Stromal cell of bone marrow (primary cell): ENCODE measurements around the gene DHRS4.
"Not testable (repeated sequence)": the region's sequence is repeated elsewhere in the genome, so short reads cannot be mapped to it uniquely, and the experiment has no call there.

Source experiments
- DNase-seq: peaks from one replicate; pipeline ENCODE4 v3.0.0-alpha.2; 2012; ENCODE audit warnings: low read depth

Gene DHRS4

DNA sequence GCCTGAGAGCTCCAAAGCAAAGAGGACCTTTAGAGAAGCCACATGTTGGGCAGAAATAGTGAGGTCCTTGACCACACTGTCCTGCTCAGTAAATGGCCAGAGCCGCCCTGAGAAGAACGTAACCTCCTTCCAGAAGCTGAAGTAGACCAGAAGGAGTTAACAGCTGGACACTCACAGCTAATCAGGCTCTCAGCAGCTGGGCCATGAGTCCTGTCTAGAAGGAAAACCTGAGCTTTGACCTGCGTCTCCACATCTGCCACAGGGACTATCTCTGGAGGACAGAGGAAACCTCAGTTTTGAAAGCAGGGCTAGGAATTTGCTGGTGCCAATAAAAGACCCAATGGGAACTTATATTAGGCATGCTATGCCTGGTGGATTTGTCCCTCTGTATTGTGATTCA, 12.3 kb upstream of the DHRS4 start:
- DNase-seq, result no peak

DNA sequence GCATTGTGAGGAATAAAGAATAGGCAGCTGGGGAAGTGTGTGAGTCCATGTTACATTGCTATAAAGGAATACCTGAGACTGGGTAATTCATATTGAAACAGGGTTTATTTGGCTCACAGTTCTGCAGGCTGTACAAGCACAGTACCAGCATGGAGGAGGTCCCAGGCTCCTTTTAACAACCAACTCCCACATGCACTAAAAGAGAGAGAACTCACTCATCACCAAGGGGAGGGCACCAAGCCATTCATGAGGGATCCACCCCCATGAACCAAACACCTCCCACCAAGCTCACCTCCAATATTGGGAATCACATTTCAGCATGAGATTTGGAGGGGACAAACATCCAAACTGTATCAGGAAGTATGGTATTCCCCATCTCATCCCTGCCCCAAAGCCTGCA, 11.9 kb upstream of the DHRS4 start:
- DNase-seq, result no peak

DNA sequence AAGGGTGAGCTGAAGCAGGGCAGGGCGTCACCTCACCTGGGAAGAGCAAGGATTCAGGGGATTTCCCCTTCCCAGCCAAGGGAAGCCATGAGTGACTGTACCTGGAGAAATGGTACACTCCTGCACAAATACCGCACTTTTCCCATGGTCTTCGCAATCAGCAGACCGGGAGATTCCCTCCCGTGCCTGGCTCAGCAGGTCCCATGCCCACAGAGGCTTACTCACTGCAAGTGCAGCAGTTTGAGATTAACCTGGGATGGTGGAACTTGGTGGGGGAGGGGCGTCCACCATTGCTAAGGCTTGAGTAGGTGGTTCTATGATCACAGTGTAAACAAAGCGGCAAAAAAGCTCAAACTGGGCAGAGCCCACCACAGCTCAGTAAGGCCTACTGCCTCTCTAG, 11.0 kb upstream of the DHRS4 start:
- DNase-seq, result no peak

DNA sequence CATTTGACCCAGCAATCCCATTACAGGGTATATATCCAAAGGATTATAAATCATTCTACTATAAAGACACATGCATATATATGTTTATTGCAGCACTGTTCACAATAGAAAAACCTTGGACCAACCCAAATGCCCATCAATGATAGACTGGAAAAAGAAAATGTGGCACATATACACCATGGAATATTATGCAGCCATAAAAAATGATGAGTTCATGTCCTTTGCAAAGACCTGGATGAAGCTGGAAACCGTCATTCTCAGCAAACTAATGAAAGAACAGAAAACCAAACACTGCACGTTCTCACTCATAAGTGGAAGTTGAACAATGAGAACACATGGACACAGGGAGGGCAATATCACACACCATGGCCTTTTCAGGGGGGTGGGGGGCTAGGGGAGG, 4.5 kb upstream of the DHRS4 start:
- DNase-seq, result not testable (repeated sequence)

DNA sequence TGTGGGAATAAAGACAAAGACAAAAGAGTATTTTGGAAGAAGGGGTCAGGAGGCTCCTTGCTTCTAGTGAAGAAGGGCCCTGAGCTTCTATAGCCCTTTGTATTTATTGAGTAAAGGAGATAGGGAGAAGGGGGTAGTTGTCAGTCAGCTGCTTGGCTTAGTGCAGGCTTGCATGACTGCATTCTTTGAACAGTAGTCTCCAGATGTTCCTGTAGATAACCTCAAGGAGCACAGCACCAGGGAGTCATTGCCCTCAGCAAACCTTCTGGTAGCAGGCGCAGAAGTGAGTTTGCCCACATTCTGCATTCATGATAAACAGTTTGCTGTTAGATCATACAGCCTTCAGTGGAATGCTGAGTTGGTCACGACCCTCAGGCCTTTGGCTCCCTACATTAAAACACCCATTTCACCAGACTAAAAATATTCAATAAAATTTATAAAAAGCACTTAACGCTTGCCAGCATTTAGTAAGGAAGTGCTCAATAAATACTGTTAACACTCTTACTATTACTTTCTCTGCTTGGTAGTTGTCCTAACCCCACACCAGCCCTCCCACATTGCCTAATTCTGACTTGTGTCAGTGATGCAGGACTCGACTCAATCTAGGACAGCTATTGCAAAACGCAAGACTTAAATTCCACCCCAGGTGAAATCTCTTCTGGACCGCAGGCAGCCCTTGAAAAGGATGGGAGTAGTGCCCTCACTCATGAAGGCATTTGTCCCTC, 3.0 kb upstream of the DHRS4 start:
- DNase-seq, result no peak

DNA sequence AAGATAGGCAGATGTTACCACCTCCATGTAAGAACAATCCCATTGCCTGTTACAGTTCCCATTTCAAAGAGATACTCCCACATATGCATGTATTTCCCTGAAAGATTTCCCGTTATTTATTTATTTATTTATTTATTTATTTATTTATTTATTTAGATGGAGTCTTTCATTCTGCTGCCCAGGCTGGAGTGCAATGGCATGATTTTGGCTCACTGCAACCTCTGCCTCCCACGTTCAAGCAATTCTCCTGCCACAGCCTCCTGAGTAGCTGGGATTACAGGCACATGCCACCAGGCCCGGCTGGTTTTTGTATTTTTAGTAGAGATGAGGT, 2.5 kb upstream of the DHRS4 start:
- not testable (repeated sequence) for DNase-seq

DNA sequence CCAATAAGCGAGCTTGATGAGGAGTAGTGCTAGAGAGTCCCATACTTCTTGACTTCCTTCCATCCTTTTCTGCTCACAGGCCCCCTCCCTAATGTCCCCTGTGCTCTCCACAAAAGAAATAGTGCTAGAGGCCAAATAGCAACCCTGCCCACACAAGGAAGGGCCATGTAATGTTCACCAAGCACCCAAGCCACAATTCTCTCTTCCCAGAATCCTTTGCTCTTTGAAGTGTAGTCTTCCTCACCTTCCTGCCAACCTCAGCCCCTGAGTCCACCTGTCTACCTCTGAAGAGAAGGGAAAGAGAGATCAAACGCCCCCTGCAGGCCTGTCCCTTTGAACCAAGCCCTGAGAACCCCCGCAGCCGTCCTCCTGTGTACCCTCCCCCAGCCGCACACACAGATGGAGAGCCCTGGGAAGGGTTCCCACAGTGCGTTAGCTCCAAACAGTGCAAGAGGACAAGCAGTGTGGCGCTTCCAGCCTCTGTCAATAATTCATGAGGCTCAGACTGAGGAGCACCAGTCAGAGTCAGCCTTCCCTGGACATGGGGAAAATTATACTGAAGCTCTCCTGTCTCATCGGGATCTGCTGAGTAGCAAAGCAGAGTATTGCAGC, 1.9 kb upstream of the DHRS4 start:
- DNase-seq, result no peak

DNA sequence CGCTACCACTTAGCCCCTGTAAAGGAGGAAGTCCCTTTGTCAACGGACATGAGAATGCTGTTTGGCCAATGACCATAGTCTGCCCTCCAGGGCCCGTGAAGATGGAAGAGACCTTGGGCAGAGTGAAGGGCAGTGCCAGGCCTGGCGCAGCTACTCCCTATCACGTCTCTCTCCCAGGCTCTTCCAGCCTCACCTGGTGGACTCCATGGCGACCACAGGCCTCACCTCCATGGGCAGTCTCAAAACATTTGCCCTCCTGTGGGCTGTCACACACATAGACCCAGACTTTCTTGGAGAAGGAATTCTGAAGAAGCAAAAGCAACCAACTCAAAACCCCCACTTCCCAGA, 480 bp upstream of the DHRS4 start:
- DNase-seq, result not testable (repeated sequence)

DNA sequence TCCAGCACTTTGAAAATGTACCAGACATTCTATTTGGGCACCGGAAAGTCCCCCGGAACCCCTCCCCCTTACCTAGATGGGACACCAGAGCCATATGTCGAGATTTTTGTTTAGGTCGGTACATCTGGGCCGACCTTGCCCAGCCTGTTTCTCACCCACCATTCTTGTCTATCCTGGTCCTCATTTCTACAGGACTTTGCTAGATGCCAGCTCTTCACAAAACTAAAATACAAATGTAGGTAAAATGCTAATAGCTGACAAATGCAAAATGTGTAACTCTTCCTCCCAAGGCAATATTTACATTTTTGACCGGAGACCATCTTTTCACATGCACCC, 677 bp downstream of the DHRS4 start:
- DNase-seq, result not testable (repeated sequence)

DNA sequence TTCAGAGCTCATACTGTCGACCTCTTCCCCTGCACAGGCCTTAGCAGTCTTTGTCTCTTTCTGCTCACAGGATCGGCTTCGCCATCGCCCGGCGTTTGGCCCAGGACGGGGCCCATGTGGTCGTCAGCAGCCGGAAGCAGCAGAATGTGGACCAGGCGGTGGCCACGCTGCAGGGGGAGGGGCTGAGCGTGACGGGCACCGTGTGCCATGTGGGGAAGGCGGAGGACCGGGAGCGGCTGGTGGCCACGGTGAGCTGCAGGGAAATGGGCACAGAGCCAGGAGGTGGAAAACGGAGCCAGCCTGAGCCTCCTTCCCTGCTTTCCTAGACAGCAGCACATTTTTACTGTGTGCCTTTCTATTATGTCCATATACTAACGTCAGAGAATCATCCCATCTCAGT, 1.4 kb downstream of the DHRS4 start:
- not testable (repeated sequence) for DNase-seq

DNA sequence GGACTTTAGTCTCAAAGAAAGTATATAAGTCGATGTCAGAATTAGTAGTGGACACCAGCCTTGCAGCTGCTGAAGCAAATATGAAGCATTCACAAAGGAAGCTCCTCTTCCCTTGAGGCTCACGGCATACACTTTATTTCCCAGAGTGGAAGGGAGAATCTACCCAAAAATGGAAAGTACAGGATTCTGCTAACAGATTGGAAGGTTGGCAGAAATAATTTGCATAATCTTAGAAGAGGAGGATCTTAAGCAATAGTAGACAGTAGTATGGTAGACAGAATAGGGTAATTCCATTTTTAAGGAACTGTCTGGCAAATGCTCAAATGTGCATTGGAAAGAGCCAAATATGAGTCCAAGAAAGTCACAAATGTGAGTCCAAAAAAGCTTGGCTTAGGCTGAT, 2.2 kb downstream of the DHRS4 start:
- not testable (repeated sequence) for DNase-seq

DNA sequence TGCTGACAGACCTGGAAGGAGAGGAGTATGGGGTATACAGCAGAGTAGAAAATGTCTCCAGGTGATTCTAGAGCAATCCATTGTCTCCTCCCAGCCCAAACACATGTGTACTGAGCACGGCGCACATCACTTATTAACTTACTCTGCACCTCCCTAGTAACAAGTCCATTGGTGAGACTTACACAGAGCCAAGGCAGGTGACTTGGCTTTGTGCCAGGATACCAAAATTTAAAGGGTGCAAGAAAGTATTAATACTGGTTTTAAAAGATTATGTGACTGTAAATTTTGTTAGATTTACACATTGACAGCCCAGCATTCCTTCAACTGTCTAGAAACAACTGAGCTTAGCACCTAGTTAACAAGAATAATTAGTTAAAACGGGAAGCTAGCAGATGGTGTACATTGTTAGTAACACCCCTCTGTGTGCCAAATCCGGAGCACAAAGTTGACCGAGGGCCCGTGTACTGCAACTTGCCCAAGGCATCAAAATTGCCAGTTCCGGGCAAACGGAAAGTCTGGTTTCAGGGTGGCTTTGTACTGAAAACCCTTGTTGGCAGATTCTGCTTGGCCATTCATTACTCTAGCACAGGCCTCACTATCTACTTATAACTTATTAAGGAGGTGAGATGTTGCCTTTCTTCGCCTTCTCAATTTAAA, 4.5 kb downstream of the DHRS4 start:
- DNase-seq, result not testable (repeated sequence)

DNA sequence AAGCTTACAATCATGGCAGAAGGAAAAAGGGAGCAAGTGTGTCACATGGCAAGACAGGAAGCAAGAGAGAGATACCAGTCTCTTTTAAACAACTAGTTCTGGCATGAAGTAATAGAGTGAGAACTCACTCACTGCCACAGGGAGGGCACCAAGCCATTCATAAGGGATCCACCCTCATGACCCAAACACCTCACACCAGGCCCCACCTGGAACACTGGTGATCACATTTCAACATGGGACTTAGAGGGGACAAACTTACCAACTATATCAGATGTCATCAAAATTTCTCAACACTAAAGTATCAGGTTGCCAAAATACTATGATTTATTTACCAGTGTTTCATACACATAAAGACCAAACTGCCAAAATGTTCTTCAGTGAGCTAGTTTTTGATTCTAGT, 7.3 kb downstream of the DHRS4 start:
- not testable (repeated sequence) for DNase-seq

DNA sequence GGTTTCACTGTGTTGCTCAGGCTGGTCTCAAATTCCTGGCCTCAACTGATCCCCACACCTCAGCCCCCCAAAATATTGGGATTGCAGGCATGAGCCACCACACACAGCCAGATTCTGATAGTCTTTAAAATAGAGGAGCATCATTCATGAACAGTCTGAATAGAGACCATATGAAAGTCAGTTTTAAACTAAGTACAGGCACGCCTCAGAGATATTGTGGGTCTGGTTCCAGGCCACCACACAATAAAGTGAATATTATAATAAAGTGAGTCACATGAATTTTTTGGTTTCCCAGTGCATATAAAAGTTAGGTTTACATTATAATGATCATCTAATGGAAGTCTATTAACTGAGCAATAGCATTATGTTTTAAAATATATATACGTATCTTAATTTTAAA, 8.1 kb downstream of the DHRS4 start:
- not testable (repeated sequence) for DNase-seq

DNA sequence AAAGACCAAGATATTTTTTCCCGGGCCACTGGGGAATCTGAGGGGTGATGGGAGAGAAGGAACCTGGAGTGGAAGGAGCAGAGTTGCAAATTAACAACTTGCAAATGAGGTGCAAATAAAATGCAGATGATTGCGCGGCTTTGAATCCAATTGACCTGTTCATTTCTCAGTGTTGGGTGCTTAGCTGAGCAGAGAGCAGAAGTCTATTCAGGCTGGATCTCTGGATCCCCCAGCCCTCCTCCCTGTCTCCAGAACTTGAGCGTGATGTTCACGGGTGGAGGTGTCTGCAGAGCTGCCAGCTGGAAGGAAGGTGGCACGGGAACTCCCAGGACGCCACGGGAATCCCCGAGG, 15.5 kb downstream of the DHRS4 start:
- not testable (repeated sequence) for DNase-seq

DNA sequence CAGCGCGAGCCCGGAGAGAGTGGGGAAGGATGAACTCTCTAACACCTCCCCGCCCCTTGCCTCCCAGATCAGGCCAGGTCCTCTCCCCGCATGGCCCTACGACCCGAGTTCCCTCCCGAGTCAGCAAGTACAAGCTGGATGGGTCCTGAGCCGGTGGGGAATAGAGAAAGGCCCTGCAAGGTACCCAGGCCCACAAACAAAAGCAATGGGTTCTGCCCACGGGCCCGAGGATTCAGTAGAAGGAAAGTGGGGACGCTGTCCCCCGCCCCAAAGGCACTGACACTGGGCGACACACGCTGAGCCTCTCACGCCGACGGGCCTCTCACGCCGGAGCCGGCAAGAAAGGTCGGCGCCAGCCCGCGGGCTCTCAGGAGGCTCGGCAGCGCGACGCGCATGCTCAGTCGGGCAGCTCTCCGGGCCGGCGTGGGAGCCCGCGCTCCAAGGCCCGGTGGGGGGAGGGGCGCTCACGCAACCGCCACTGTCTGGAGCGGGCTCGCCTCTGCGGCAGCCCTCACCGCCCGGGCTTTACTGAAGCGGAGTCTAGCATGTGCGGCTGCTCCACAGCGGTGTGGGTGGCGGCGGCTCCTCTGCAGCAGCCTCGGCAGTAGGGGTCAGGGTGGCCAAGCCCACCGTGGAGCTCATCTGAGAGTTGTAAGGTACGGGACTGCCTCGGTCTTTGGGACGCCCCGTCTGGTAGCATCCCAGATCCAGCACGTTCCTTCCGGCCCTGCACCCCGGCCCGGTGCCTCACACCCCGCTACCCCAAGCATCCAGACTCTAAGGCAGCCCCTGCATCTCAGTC, 16.1 kb downstream of the DHRS4 start:
- DNase-seq, result not testable (repeated sequence)

DNA sequence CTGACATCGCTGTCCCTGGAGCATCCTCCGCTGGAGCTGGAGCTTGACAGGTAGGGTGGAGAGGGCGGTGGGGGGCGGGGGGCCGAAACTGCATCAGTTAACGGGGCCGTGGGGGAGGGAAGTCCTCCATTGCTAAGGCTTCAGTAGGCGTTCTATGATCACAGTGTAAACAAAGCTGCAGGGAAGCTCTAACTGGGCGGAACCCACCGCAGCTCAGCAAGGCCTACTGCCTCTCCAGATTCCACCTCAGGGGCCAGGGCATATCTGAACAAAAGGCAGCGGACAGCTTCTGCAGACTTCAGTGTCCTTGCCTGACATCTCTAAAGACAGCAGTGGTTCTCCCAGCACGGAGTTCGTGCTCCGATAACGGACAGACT, 16.7 kb downstream of the DHRS4 start:
- not testable (repeated sequence) for DNase-seq

DNA sequence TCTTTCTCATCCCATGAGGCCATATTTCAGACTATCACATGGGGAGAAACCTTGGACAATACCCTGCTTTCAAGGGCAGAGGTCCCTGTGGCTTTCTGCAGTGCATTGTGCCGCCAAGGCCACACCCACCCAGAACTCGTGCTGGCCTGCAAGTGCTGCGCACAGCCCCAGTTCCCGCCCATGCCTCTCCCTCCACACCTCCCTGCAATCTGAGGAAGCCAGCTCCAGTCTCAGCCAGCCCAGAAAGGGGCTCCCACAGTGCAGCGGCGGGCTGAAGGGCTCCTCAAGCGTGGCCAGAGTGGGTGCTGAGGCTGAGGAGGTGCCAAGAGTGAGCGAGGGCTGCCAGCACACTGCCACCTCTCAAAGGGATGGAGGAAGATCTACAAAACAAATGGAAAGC, 19.6 kb downstream of the DHRS4 start:
- DNase-seq, result not testable (repeated sequence)

DNA sequence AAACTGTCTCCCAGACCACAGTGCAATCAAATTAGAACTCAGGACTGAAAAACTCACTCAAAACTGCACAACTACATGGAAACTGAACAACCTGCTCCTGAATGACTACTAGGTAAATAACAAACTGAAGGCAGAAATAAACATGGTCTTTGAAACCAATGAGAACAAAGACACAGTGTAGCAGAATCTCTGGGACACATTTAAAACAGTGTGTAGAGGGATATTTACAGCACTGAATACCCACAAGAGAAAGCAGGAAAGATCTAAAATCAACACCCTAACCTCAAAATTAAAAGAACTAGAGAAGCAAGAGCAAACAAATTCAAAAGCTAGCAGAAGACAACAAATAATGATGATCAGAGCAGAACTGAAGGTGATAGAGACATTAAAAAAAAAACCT, 20.5 kb downstream of the DHRS4 start:
- DNase-seq, result not testable (repeated sequence)

DNA sequence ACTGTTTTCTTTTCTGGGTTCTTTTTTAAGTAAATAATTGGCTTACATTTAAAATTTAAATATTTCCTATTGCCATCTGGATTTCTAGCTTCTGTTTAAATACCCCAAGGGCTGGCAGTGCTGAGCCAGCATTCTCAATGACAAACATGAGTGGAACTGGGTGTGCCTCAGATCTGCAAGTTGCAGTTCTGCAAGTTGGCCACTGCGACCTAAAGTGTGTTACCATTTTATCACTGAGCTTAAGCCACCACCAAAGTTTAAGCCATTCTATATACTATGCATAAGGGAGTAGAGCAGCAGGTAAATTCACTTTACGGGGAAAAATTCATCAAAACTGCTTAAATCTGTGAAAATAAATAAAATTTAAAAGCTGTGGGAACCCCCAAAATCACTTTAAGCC, 23.6 kb downstream of the DHRS4 start:
- DNase-seq, result not testable (repeated sequence)

DNA sequence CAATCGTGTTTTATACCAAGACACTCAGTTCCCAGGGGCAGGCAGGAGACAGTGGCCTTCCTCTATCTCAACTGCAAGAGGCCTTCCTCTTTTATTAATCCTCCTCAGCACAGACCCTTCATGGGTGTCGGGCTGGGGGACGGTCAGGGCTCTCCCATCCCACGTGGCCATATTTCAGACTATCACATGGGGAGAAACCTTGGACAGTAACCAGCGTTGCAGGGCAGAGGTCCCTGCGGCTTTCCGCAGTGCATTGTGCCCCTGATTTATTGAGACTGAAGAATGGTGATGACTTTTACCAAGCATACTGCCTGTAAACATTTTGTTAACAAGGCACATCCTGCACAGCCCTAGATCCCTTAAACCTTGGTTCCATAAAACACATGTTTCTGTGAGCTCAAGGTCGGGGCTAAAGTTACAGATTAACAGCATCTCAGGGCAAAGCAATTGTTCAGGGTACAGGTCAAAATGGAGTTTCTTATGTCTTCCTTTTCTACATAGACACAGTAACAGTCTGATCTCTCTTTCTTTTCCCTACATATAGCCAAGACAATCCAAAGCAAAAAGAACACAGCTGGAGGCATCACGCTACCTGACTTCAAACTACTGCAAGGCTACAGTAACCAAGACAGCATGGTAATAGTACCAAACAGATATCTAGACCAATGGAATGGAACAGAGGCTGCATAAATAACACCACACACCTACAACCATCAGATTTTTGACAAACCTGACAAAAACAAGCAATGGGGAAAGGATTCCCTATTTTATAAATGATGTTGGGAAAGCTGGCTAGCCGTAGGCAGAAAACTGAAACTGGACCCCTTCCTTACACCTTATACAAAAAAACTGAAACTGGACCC, 28.6 kb downstream of the DHRS4 start:
- DNase-seq, result not testable (repeated sequence)
